AG09319 (cell line): ENCODE measurements around the gene PAPSS1.

ENCODE experiments used
- DNase-seq: peaks from one replicate; pipeline ENCODE4 v3.0.0-alpha.2; 2010; ENCODE audit warnings: low read depth; ENCODE audit errors: extremely low read depth
- CTCF ChIP-seq: IDR thresholded peaks from 2 replicates; pipeline ENCODE4 v1.5.1; 2011; ENCODE audit warnings: low read depth, mild to moderate bottlenecking, inconsistent platforms, low read length, moderate library complexity

PAPSS1 gene

GRCh38 chr4:107747748-107748486, 27.9 kb upstream of the PAPSS1 start:
- no peak for TF ChIP-seq CTCF
- no peak for DNase-seq

GRCh38 chr4:107746161-107746560, 26.1 kb upstream of the PAPSS1 start:
- TF ChIP-seq CTCF = no peak
- DNase-seq = no peak

GRCh38 chr4:107744532-107744931, 24.5 kb upstream of the PAPSS1 start:
- DNase-seq = no peak
- TF ChIP-seq CTCF = no peak

GRCh38 chr4:107743532-107743931, 23.5 kb upstream of the PAPSS1 start:
- TF ChIP-seq CTCF = no peak
- no peak for DNase-seq

- no peak for DNase-seq
- no peak for TF ChIP-seq CTCF
Observed at GRCh38 chr4:107742791-107743190, 22.8 kb upstream of the PAPSS1 start.

- DNase-seq = no peak
- TF ChIP-seq CTCF = no peak
Observed at GRCh38 chr4:107742196-107742595, 22.2 kb upstream of the PAPSS1 start.

GRCh38 chr4:107740950-107741701, 21.1 kb upstream of the PAPSS1 start:
- no peak for TF ChIP-seq CTCF
- no peak for DNase-seq
